HepG2 (cell line): ENCODE results near the gene LRRC8C. TPM values are rescaled to one million over a fixed set of nuclear protein-coding genes. Genes with fewer than 3 reads are reported as not detected.

Source experiments
- CEBPG ChIP-seq: IDR thresholded peaks from 2 replicates; pipeline ENCODE4 v1.6.1; 2016
- FOXA3 ChIP-seq: IDR thresholded peaks from 2 replicates; pipeline ENCODE4 v1.6.1; 2016; ENCODE audit warnings: missing genetic modification reagents, missing compliant biosample characterization
- KDM5A ChIP-seq: fragments of 200-600 bp; sonication (generic); IDR thresholded peaks from 2 replicates; pipeline ENCODE4 v1.7.0; 2018; ENCODE audit warnings: antibody characterized with exemption, mild to moderate bottlenecking, low read length, borderline replicate concordance
- KLF9 ChIP-seq: IDR thresholded peaks from 2 replicates; pipeline ENCODE4 v1.6.1; 2016; ENCODE audit warnings: low read depth
- MTF2 ChIP-seq: sonication (generic); formaldehyde crosslinking; IDR thresholded peaks from 2 replicates; pipeline ENCODE4 v1.5.0; 2020; ENCODE audit warnings: missing genetic modification reagents, borderline replicate concordance
- NFE2 ChIP-seq: sonication (generic); formaldehyde crosslinking; IDR thresholded peaks from 2 replicates; pipeline ENCODE4 v1.4.0; 2020; ENCODE audit warnings: missing genetic modification reagents
- POLR2G ChIP-seq: fragments of 200-400 bp; formaldehyde crosslinking; IDR thresholded peaks from 2 replicates; pipeline ENCODE4 v1.6.1; 2018; ENCODE audit warnings: mild to moderate bottlenecking, low read depth, low read length, moderate library complexity
- SIX1 ChIP-seq: sonication (generic); formaldehyde crosslinking; IDR thresholded peaks from 2 replicates; pipeline ENCODE4 v1.4.0; 2020; ENCODE audit warnings: missing genetic modification reagents, borderline replicate concordance
- SP1 ChIP-seq, 2 experiments: fragments of 450-650 bp in 1 of 2; sonication (generic) in 1 of 2; formaldehyde crosslinking in 1 of 2; IDR thresholded peaks; 2 replicates each; pipeline versions ENCODE4 v1.4.0 to v1.6.1; 2016 to 2020; ENCODE audit warnings: missing genetic modification reagents in 1 of 2
- ZNF230 ChIP-seq: sonication (generic); formaldehyde crosslinking; IDR thresholded peaks from 2 replicates; pipeline ENCODE4 v1.4.0; 2020; ENCODE audit warnings: mild to moderate bottlenecking, missing genetic modification reagents
- ZNF24 ChIP-seq: fragments of 450-650 bp; IDR thresholded peaks from 2 replicates; pipeline ENCODE4 v1.6.1; 2017; ENCODE audit warnings: antibody characterized with exemption, mild to moderate bottlenecking
- ZNF331 ChIP-seq: sonication (generic); formaldehyde crosslinking; IDR thresholded peaks from 2 replicates; pipeline ENCODE4 v1.4.0; 2020; ENCODE audit warnings: missing genetic modification reagents
- ZNF33B ChIP-seq: sonication (generic); formaldehyde crosslinking; IDR thresholded peaks from 2 replicates; pipeline ENCODE4 v1.5.1; 2020; ENCODE audit warnings: mild to moderate bottlenecking, missing genetic modification reagents
- ZNF614 ChIP-seq: IDR thresholded peaks from 2 replicates; pipeline ENCODE4 v1.6.1; 2018; ENCODE audit warnings: missing biosample characterization, missing genetic modification reagents, inconsistent platforms, borderline replicate concordance
- polyA plus RNA-seq, 8 experiments: library from polyadenylated mRNA; depleted of rRNA in 3 of 8; stranded (reverse) in 7 of 8; unstranded in 1 of 8; fragments of >200 nt; fragmentation: Illumina TruSeq in 4 of 8; extraction: Trizol in 4 of 8; gene quantifications; 2 replicates each; pipeline versions ENCODE4 v1.2.1 to v1.2.3, GENCODE V29; 2011 to 2016; ENCODE audit warnings: low read depth in 4 of 8, missing spikeins in 1 of 8, mixed read lengths in 1 of 8; ENCODE audit not compliant: insufficient read depth in 1 of 8
- total RNA-seq, 5 experiments: library from RNA; depleted of rRNA; stranded (reverse); fragments of >200 nt; fragmentation: Illumina TruSeq; extraction: Trizol; gene quantifications; 2 replicates each; pipeline ENCODE4 v1.2.3, GENCODE V29; 2016; ENCODE audit warnings: low read depth in 1 of 5
- TF ChIP-seq, protein P1 (sequence below): sonication (generic); formaldehyde crosslinking; IDR thresholded peaks from 2 replicates; pipeline ENCODE4 v1.4.0; 2020; ENCODE audit warnings: missing genetic modification reagents
- TF ChIP-seq, protein P2 (sequence below): IDR thresholded peaks from 2 replicates; pipeline ENCODE4 v1.6.1; 2016
- TF ChIP-seq, protein P3 (sequence below): sonication (generic); formaldehyde crosslinking; IDR thresholded peaks from 2 replicates; pipeline ENCODE4 v1.8.1; 2023; ENCODE audit warnings: missing genetic modification reagents, inconsistent platforms, borderline replicate concordance

The LRRC8C gene
- total and polyA plus RNA-seq, 2 of the 13 experiments (the other 11 are each of a cell fraction or from before 2014, with no cell fraction given) = 0.22 to 0.32 TPM

DNA sequence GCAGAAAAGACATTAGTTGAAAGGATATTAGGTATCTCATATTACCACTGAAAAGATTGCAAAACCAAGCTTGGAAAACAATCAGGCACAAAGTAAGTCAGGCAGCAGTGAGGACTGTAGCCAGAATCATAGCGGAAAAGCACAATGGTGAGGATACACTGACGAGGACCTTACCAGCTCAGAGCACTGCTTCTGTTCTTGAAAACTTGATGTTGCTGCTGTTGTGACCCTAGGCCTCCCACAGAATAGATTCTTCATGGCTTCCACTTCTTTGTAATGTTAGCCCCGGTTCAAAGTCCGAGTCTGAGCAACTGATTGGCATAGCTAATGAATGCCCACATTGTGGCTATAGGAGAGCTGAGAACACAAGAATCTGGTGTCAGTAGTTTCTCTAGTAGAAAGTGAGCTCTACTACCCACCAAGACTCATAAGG is 45.2 kb upstream of the LRRC8C start (continued):
- TF ChIP-seq, protein P1, sequence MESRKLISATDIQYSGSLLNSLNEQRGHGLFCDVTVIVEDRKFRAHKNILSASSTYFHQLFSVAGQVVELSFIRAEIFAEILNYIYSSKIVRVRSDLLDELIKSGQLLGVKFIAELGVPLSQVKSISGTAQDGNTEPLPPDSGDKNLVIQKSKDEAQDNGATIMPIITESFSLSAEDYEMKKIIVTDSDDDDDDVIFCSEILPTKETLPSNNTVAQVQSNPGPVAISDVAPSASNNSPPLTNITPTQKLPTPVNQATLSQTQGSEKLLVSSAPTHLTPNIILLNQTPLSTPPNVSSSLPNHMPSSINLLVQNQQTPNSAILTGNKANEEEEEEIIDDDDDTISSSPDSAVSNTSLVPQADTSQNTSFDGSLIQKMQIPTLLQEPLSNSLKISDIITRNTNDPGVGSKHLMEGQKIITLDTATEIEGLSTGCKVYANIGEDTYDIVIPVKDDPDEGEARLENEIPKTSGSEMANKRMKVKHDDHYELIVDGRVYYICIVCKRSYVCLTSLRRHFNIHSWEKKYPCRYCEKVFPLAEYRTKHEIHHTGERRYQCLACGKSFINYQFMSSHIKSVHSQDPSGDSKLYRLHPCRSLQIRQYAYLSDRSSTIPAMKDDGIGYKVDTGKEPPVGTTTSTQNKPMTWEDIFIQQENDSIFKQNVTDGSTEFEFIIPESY (CRISPR knock-in tag) = peak; percentile 72; the same call in 1 of the 2 replicates
- peak; percentile 55 for TF ChIP-seq POLR2G
- no peak for TF ChIP-seq ZNF230 (CRISPR knock-in tag)
- TF ChIP-seq KLF9 (CRISPR knock-in tag) = no peak
- TF ChIP-seq ZNF614 (CRISPR knock-in tag) = peak; percentile 82; the same call in 1 of the 2 replicates
- no peak for TF ChIP-seq KDM5A
- no peak for TF ChIP-seq ZNF33B (CRISPR knock-in tag)
- TF ChIP-seq CEBPG (CRISPR knock-in tag) = peak; percentile 20; the same call in 1 of the 2 replicates
- peak; percentile 66; the same call in 1 of the 2 replicates for TF ChIP-seq SIX1 (CRISPR knock-in tag)
- TF ChIP-seq MTF2 (CRISPR knock-in tag) = no peak
- no peak for TF ChIP-seq SP1 (IDR thresholded peaks at IDR 0.05)
- no peak for TF ChIP-seq SP1 (CRISPR knock-in tag; IDR thresholded peaks at IDR 0.05)
- TF ChIP-seq, protein P2, sequence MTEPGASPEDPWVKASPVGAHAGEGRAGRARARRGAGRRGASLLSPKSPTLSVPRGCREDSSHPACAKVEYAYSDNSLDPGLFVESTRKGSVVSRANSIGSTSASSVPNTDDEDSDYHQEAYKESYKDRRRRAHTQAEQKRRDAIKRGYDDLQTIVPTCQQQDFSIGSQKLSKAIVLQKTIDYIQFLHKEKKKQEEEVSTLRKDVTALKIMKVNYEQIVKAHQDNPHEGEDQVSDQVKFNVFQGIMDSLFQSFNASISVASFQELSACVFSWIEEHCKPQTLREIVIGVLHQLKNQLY = 0 out of 2 replicates have a peak, but pooled peaks have one; percentile 14
- TF ChIP-seq FOXA3 (CRISPR knock-in tag) = peak; percentile 27; the same call in 1 of the 2 replicates
- 0 out of 2 replicates have a peak, but pooled peaks have one; percentile 20 for TF ChIP-seq ZNF331 (CRISPR knock-in tag)
- TF ChIP-seq, protein P3, sequence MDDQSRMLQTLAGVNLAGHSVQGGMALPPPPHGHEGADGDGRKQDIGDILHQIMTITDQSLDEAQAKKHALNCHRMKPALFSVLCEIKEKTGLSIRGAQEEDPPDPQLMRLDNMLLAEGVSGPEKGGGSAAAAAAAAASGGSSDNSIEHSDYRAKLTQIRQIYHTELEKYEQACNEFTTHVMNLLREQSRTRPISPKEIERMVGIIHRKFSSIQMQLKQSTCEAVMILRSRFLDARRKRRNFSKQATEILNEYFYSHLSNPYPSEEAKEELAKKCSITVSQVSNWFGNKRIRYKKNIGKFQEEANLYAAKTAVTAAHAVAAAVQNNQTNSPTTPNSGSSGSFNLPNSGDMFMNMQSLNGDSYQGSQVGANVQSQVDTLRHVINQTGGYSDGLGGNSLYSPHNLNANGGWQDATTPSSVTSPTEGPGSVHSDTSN (CRISPR knock-in tag) = no peak
- TF ChIP-seq NFE2 (CRISPR knock-in tag) = no peak
- TF ChIP-seq ZNF24 = no peak
